ENCODE data around the gene MAGI3. TPM values are rescaled to one million over a fixed set of nuclear protein-coding genes. Genes with fewer than 3 reads are reported as not detected.
"Not testable (repeated sequence)": the region's sequence is repeated elsewhere in the genome, so short reads cannot be mapped to it uniquely, and the experiment has no call there.

Gene MAGI3
- total and polyA plus RNA-seq, 2 donors (not counting 1 experiment from before 2014, with no cell fraction given): 5.1 to 9.2 TPM

DNA sequence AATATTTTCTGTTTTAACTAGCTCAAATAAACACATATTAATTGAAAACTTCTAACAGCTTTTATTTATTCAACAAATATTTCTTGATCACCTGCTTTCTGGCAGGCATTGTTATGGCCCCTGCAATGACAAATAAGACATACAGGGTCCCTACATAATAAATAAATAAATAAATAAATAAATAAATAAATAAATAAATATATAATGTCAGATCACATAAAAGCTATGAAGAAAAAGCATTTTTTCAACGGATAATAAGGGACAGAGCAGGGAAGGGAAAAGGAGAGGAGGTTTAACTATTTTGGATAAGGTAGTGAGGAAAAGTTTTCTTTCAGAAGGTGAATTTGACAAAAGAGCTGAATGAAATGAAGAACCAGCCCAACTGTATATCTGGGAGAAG is 115.0 kb downstream of the MAGI3 start:
- Histone ChIP-seq H3K9ac (ENCODE audit: insufficient read depth, low read length) (no peak overlapping the region), H3K27me3 (ENCODE audit: control insufficient read depth, insufficient read depth, low read length) (no peaks in the 10 kb centered on the region), H3K4me3 (replicated peaks in 1 of 4; ENCODE audit: control extremely low read depth in 1 of 4, insufficient read depth in 1 of 4, low read depth in 3 of 4, low read length in 4 of 4) (no peak overlapping the region), H3K36me3 (ENCODE audit: control insufficient read depth, insufficient read depth, low read length) (no peaks in the 10 kb centered on the region), H2AFZ (ENCODE audit: low read length) (no peak overlapping the region), H3K79me2 (ENCODE audit: control insufficient read depth, insufficient read depth, low read length) (no peaks in the 10 kb centered on the region), H3K4me2 (ENCODE audit: extremely low read depth, insufficient read depth, low read length) (no peak overlapping the region), H3K27ac (ENCODE audit: insufficient read depth, low read length) (no peak overlapping the region), H3K9me3 (ENCODE audit: control insufficient read depth, insufficient read depth, low read depth, low read length) (no peaks in the 10 kb centered on the region), H4K20me1 (ENCODE audit: control insufficient read depth, extremely low read depth, insufficient read depth, low read length) (no peaks in the 10 kb centered on the region), H3K4me1 (ENCODE audit: control insufficient read depth, extremely low read depth, insufficient read depth, low read length) (no peaks in the 10 kb centered on the region)
- DNase-seq (ENCODE audit: low read depth in 2 of 2): no peak
- TF ChIP-seq EZH2 (IDR thresholded peaks at IDR 0.05; ENCODE audit: low read length, missing control alignments): no peak
- TF ChIP-seq, protein P1, sequence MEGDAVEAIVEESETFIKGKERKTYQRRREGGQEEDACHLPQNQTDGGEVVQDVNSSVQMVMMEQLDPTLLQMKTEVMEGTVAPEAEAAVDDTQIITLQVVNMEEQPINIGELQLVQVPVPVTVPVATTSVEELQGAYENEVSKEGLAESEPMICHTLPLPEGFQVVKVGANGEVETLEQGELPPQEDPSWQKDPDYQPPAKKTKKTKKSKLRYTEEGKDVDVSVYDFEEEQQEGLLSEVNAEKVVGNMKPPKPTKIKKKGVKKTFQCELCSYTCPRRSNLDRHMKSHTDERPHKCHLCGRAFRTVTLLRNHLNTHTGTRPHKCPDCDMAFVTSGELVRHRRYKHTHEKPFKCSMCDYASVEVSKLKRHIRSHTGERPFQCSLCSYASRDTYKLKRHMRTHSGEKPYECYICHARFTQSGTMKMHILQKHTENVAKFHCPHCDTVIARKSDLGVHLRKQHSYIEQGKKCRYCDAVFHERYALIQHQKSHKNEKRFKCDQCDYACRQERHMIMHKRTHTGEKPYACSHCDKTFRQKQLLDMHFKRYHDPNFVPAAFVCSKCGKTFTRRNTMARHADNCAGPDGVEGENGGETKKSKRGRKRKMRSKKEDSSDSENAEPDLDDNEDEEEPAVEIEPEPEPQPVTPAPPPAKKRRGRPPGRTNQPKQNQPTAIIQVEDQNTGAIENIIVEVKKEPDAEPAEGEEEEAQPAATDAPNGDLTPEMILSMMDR (conservative IDR thresholded peaks at IDR 0.05 in 1 of 2, IDR thresholded peaks at IDR 0.05 in 1 of 2; ENCODE audit: low read depth in 1 of 2, low read length in 2 of 2): no peak

DNA sequence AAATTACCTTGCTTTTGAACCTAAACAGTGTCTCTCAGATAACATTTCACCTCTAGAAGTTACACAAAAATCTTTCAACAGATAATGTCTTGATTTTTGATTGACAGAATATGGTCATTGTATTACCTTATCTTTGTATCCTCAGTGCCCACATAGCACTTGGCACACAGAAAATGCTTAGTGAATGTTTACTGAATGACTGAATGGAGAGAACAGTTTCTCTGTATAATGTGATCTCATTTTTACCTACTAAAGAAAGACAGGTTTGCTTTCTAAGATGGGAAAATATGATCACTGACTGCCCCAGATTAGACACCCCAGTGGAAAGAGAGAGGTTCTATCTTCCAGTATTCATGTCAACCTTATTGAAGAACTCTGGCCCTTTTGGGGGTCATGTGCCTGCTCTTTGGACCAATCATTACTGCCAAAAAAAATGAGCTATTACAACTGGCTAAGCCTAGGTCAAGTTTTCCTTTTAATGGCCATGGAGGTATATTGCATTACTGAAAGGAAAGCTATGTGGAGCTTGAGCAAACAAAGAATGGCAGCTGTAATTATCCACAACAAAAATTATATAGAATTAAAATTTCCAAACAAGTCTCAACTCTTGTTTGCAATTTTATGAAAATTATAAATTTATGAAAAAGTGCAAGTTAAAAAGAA is 117.4 kb downstream of the MAGI3 start:
- H3K9me3 ChIP-seq (ENCODE audit: control insufficient read depth, insufficient read depth, low read depth, low read length): no peaks in the 10 kb centered on the region
- H3K36me3 ChIP-seq (ENCODE audit: control insufficient read depth, insufficient read depth, low read length): no peaks in the 10 kb centered on the region
- H3K9ac ChIP-seq (ENCODE audit: insufficient read depth, low read length): no peak overlapping the region
- no peak overlapping the region for H3K27ac ChIP-seq (ENCODE audit: insufficient read depth, low read length)
- TF ChIP-seq, protein P1 (conservative IDR thresholded peaks at IDR 0.05 in 1 of 2, IDR thresholded peaks at IDR 0.05 in 1 of 2; ENCODE audit: low read depth in 1 of 2, low read length in 2 of 2): no peak
- TF ChIP-seq EZH2 (IDR thresholded peaks at IDR 0.05; ENCODE audit: low read length, missing control alignments): no peak
- no peaks in the 10 kb centered on the region for H3K4me1 ChIP-seq (ENCODE audit: control insufficient read depth, extremely low read depth, insufficient read depth, low read length)
- H3K4me2 ChIP-seq (ENCODE audit: extremely low read depth, insufficient read depth, low read length): no peak overlapping the region
- H3K4me3 ChIP-seq (replicated peaks in 1 of 4; ENCODE audit: control extremely low read depth in 1 of 4, insufficient read depth in 1 of 4, low read depth in 3 of 4, low read length in 4 of 4): no peak overlapping the region
- no peaks in the 10 kb centered on the region for H3K27me3 ChIP-seq (ENCODE audit: control insufficient read depth, insufficient read depth, low read length)
- H3K79me2 ChIP-seq (ENCODE audit: control insufficient read depth, insufficient read depth, low read length): no peaks in the 10 kb centered on the region
- H4K20me1 ChIP-seq (ENCODE audit: control insufficient read depth, extremely low read depth, insufficient read depth, low read length): no peaks in the 10 kb centered on the region
- no peak for DNase-seq (ENCODE audit: low read depth in 2 of 2)
- no peak overlapping the region for H2AFZ ChIP-seq (ENCODE audit: low read length)

DNA sequence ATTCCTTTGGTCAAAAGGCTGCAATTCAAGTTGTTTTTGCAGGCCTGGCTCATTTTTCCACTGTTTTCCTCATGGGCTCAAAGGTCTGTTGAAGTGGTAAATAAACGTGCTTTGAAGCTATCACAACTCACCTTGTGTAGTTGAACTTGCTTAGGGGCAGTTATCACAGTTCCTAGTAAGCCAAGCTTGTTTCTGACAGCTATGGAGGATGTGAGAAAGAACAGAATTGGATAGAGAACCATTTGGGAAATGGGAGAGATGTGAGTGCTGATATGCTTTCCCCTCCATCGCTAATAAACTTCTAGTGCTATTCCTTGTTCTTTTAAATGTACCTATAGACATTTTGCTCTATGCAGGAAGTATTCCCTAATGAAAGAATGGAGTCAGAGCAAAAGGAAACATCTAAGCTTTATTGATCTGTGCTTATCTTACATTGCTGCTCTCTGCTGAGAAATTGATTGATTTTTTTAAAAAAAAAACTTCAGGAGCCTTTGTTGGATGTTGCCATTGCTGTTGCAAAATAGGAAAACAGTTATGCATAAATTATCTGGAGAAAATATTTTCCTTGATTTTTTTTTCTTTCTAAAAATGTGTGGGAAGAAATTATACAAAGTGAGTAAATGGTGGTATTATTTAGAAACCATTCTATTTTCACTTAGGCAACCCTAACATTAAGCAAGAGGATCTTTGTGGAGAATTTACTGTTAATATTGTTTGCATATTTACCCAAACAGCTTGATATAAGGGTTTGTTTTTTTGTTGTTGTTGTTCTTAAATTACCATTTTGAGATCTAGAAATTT is 118.2 kb downstream of the MAGI3 start:
- Histone ChIP-seq H3K4me1 (ENCODE audit: control insufficient read depth, extremely low read depth, insufficient read depth, low read length) (no peaks in the 10 kb centered on the region), H3K36me3 (ENCODE audit: control insufficient read depth, insufficient read depth, low read length) (no peaks in the 10 kb centered on the region), H3K27me3 (ENCODE audit: control insufficient read depth, insufficient read depth, low read length) (no peaks in the 10 kb centered on the region), H3K27ac (ENCODE audit: insufficient read depth, low read length) (no peak overlapping the region), H3K9me3 (ENCODE audit: control insufficient read depth, insufficient read depth, low read depth, low read length) (no peaks in the 10 kb centered on the region), H3K4me3 (replicated peaks in 1 of 4; ENCODE audit: control extremely low read depth in 1 of 4, insufficient read depth in 1 of 4, low read depth in 3 of 4, low read length in 4 of 4) (no peak overlapping the region), H3K79me2 (ENCODE audit: control insufficient read depth, insufficient read depth, low read length) (no peaks in the 10 kb centered on the region), H3K9ac (ENCODE audit: insufficient read depth, low read length) (no peak overlapping the region), H4K20me1 (ENCODE audit: control insufficient read depth, extremely low read depth, insufficient read depth, low read length) (no peaks in the 10 kb centered on the region), H3K4me2 (ENCODE audit: extremely low read depth, insufficient read depth, low read length) (no peak overlapping the region), H2AFZ (ENCODE audit: low read length) (no peak overlapping the region)
- TF ChIP-seq, protein P1 (conservative IDR thresholded peaks at IDR 0.05 in 1 of 2, IDR thresholded peaks at IDR 0.05 in 1 of 2; ENCODE audit: low read depth in 1 of 2, low read length in 2 of 2): no peak
- no peak for TF ChIP-seq EZH2 (IDR thresholded peaks at IDR 0.05; ENCODE audit: low read length, missing control alignments)
- DNase-seq (ENCODE audit: low read depth in 2 of 2): no peak

DNA sequence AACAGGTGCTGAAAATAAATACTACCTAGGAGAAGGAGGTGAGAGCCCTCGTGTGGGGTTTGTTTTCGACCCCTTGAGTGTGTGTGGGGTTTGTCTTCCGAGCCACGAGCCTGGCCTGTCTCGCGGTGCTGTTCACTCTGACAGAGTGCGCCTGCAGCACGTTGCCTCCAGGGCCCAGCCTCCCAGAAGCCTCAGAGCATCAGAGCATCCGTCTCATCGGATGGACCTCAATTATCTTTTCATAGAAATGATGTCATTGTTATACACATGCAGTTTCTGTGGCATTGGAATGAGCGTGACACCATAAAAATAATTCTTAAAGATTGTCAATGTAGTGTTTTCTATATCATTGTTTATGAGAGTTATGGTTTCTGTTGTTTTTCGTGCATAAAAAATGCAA is 119.5 kb downstream of the MAGI3 start:
- not testable (repeated sequence) for H3K79me2 ChIP-seq (ENCODE audit: control insufficient read depth, insufficient read depth, low read length); H3K9me3 ChIP-seq (ENCODE audit: control insufficient read depth, insufficient read depth, low read depth, low read length); H4K20me1 ChIP-seq (ENCODE audit: control insufficient read depth, extremely low read depth, insufficient read depth, low read length); H3K27ac ChIP-seq (ENCODE audit: insufficient read depth, low read length); H3K9ac ChIP-seq (ENCODE audit: insufficient read depth, low read length); H3K36me3 ChIP-seq (ENCODE audit: control insufficient read depth, insufficient read depth, low read length); H2AFZ ChIP-seq (ENCODE audit: low read length); H3K27me3 ChIP-seq (ENCODE audit: control insufficient read depth, insufficient read depth, low read length); DNase-seq (ENCODE audit: low read depth in 2 of 2); H3K4me1 ChIP-seq (ENCODE audit: control insufficient read depth, extremely low read depth, insufficient read depth, low read length); H3K4me3 ChIP-seq (replicated peaks in 1 of 4; ENCODE audit: control extremely low read depth in 1 of 4, insufficient read depth in 1 of 4, low read depth in 3 of 4, low read length in 4 of 4); H3K4me2 ChIP-seq (ENCODE audit: extremely low read depth, insufficient read depth, low read length)
